Muscle of leg (tissue), 11 donors: ENCODE data around the gene DHRS4L2. TPM values are rescaled to one million over a fixed set of nuclear protein-coding genes. Genes with fewer than 3 reads are reported as not detected.
"Not testable (repeated sequence)": the region's sequence is repeated elsewhere in the genome, so short reads cannot be mapped to it uniquely, and the experiment has no call there.

Source experiments
- DNase-seq: peaks from one replicate; pipeline ENCODE4 v3.0.0; 2013
- H3K27ac ChIP-seq: one replicate; pipeline ENCODE4 v1.5.1; 2013; ENCODE audit warnings: mild to moderate bottlenecking, low read length, control low read depth
- H3K27me3 ChIP-seq: one replicate; pipeline ENCODE4 v1.6.1; 2013; ENCODE audit warnings: low read length; ENCODE audit not compliant: control insufficient read depth, insufficient read depth
- H3K36me3 ChIP-seq: one replicate; pipeline ENCODE4 v1.6.1; 2013; ENCODE audit warnings: low read length; ENCODE audit not compliant: control insufficient read depth, insufficient read depth
- H3K4me1 ChIP-seq: one replicate; pipeline ENCODE4 v1.6.1; 2013; ENCODE audit warnings: low read length; ENCODE audit not compliant: control insufficient read depth, insufficient read depth
- H3K4me3 ChIP-seq: one replicate; pipeline ENCODE4 v1.5.1; 2013; ENCODE audit warnings: low read length, control low read depth
- H3K9me3 ChIP-seq: replicated peaks from 2 replicates; pipeline ENCODE4 v1.6.1; 2013; ENCODE audit warnings: low read depth, low read length; ENCODE audit not compliant: control insufficient read depth
- WGBS: methylation state at CpG from one replicate; pipeline ENCODE4 v1.1.5; 2013; ENCODE audit warnings: missing lambda C conversion rate; ENCODE audit not compliant: insufficient coverage; 5-methylcytosine and 5-hydroxymethylcytosine counted together
- polyA plus RNA-seq, 8 donors: library from polyadenylated mRNA; unstranded; fragments of 120-200 nt; gene quantifications; one replicate each; pipeline versions ENCODE4 v1.2.1 to v1.2.3, GENCODE V29; 2013; ENCODE audit warnings: inconsistent platforms in 1 of 8, low replicate concordance in 1 of 8; ENCODE audit not compliant: insufficient read length in 8 of 8, insufficient read depth in 1 of 8
- total RNA-seq: library from RNA; stranded (reverse); fragments of 120-200 nt; gene quantifications from one replicate; pipeline ENCODE4 v1.2.4, GENCODE V29; 2013

The DHRS4L2 gene
- total and polyA plus RNA-seq, 9 donors = 8.8 to 16.3 (median 13.7) TPM

DNA sequence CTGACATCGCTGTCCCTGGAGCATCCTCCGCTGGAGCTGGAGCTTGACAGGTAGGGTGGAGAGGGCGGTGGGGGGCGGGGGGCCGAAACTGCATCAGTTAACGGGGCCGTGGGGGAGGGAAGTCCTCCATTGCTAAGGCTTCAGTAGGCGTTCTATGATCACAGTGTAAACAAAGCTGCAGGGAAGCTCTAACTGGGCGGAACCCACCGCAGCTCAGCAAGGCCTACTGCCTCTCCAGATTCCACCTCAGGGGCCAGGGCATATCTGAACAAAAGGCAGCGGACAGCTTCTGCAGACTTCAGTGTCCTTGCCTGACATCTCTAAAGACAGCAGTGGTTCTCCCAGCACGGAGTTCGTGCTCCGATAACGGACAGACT is 18.5 kb upstream of the DHRS4L2 start:
- H3K27me3 ChIP-seq, H3K4me1 ChIP-seq, H3K36me3 ChIP-seq, H3K27ac ChIP-seq, H3K4me3 ChIP-seq, DNase-seq, H3K9me3 ChIP-seq: not testable (repeated sequence)
- no CpG with 5 or more reads among the region's 15 CpGs for WGBS

- not testable (repeated sequence) for H3K36me3 ChIP-seq, H3K4me1 ChIP-seq, H3K9me3 ChIP-seq, H3K4me3 ChIP-seq, H3K27me3 ChIP-seq, DNase-seq, H3K27ac ChIP-seq
- WGBS = no CpG with 5 or more reads among the region's 8 CpGs
Measured at GRCh38 chr14:23973178-23973577, 15.6 kb upstream of the DHRS4L2 start.

- H3K27me3 ChIP-seq, H3K27ac ChIP-seq, H3K4me1 ChIP-seq, H3K4me3 ChIP-seq, H3K36me3 ChIP-seq, DNase-seq, H3K9me3 ChIP-seq: not testable (repeated sequence)
Measured at GRCh38 chr14:23974041-23974440, 14.7 kb upstream of the DHRS4L2 start.

DNA sequence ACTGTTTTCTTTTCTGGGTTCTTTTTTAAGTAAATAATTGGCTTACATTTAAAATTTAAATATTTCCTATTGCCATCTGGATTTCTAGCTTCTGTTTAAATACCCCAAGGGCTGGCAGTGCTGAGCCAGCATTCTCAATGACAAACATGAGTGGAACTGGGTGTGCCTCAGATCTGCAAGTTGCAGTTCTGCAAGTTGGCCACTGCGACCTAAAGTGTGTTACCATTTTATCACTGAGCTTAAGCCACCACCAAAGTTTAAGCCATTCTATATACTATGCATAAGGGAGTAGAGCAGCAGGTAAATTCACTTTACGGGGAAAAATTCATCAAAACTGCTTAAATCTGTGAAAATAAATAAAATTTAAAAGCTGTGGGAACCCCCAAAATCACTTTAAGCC is 11.5 kb upstream of the DHRS4L2 start:
- no CpG with 5 or more reads among the region's 2 CpGs for WGBS

GRCh38 chr14:23981951-23982813 is 6.5 kb upstream of the DHRS4L2 start:
- not testable (repeated sequence) for H3K4me3 ChIP-seq, H3K4me1 ChIP-seq, DNase-seq, H3K27ac ChIP-seq, H3K9me3 ChIP-seq, H3K27me3 ChIP-seq, H3K36me3 ChIP-seq
- WGBS = 100% methylated on average over 1 of the region's 10 CpGs

More for the DNA sequence above, 11.5 kb upstream of the DHRS4L2 start:
- H3K4me3 ChIP-seq, H3K36me3 ChIP-seq, H3K9me3 ChIP-seq, H3K4me1 ChIP-seq, H3K27me3 ChIP-seq, DNase-seq, H3K27ac ChIP-seq: not testable (repeated sequence)

DNA sequence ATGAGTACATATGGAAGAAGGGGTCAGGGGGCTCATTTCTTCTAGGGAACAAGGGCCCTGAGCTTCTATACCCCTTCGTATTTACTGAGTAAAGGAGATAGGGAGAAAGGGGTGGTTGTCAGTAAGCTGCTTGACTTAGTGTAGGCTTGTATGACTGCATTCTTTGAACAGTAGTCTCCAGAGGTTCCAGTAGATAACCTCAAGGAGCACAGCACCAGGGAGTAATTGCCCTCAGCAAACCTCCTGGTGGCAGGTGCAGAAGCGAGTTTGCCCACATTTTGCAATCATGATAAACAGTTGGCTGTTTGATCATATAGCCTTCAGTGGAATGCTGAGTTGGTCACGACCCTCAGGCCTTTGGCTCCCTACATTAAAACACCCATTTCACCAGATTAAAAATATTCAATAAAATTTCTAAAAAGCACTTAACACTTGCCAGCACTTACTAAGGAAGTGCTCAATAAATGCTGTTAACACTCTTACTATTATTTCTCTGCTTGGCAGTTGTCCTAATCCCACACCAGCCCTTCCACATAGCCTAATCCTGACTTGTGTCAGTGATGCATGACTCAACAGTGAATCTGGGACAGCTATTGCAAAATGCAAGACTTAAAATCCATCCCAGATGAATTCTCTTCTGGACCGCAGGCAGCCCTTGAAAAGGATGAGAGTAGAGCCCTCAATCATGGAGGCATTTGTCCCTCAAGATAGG is 3.7 kb upstream of the DHRS4L2 start:
- Histone ChIP-seq H3K27me3 (no peaks in the 10 kb centered on the region), H3K36me3 (no peaks in the 10 kb centered on the region), H3K4me1 (peaks cover 21% of the 10 kb centered on the region), H3K9me3 (no peaks in the 10 kb centered on the region), H3K27ac (no peak overlapping the region), H3K4me3 (no peak overlapping the region)
- WGBS = no CpG with 5 or more reads among the region's 4 CpGs
- DNase-seq = peak; percentile 48

GRCh38 chr14:23988223-23988606 is 514 bp upstream of the DHRS4L2 start:
- H3K4me3 ChIP-seq = peak overlapping the region; percentile 47
- not testable (repeated sequence) for DNase-seq, H3K36me3 ChIP-seq, H3K9me3 ChIP-seq, H3K27ac ChIP-seq, H3K27me3 ChIP-seq
- no CpG with 5 or more reads among the region's 6 CpGs for WGBS
- peaks cover 22% of the 10 kb centered on the region for H3K4me1 ChIP-seq

DNA sequence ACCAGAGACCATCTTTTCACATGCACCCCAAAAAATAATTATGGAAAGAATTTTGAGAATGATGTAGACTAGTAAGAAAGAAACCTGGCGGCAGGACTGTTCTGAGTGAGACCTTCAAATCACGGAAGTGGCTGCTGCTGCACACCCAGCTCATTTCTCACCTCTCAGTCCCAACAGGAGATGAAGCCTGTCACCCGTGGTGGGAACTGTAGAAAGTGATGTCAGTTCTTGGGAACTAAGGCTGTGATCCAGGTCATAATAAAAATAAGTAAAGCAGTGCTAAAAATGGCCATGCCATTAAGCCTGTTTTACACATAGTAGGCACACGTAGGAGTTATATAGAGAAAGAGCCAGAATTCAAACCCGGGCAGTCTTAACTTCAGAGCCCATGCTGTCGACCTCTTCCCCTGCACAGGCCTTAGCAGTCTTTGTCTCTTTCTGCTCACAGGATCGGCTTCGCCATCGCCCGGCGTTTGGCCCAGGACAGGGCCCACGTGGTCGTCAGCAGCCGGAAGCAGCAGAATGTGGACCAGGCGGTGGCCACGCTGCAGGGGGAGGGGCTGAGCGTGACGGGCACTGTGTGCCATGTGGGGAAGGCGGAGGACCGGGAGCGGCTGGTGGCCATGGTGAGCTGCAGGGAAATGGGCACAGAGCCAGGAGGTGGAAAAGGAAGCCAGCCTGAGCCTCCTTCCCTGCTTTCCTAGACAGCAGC is 1.2 kb downstream of the DHRS4L2 start:
- not testable (repeated sequence) for DNase-seq, H3K9me3 ChIP-seq, H3K36me3 ChIP-seq, H3K27ac ChIP-seq, H3K4me3 ChIP-seq, H3K27me3 ChIP-seq
- peaks cover 22% of the 10 kb centered on the region for H3K4me1 ChIP-seq
- WGBS = 85% methylated on average over 2 of the region's 21 CpGs

DNA sequence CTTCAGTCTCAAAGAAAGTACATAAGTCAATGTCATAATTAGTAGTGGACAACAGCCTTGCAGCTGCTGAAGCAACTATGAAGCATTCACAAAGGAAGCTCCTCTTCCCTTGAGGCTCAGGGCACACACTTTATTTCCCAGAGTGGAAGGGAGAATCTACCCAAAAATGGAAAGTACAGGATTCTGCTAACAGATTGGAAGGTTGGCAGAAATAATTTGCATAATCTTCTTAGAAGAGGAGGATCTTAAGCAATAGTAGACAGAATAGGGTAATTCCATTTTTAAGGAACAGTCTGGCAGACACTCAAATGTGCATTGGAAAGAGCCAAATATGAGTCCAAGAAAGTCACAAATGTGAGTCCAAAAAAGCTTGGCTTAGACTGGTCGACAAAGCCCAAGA is 2.2 kb downstream of the DHRS4L2 start:
- not testable (repeated sequence) for H3K9me3 ChIP-seq, DNase-seq, H3K36me3 ChIP-seq, H3K4me3 ChIP-seq, H3K27ac ChIP-seq, H3K27me3 ChIP-seq
- H3K4me1 ChIP-seq = peaks cover 22% of the 10 kb centered on the region
- WGBS = no CpG with 5 or more reads among the region's 1 CpG

GRCh38 chr14:23993042-23993441 is 4.3 kb downstream of the DHRS4L2 start:
- H3K27ac ChIP-seq, H3K27me3 ChIP-seq: not testable (repeated sequence)
- WGBS = no CpG with 5 or more reads among the region's 3 CpGs

More at GRCh38 chr14:23993042-23993441, 4.3 kb downstream of the DHRS4L2 start:
- not testable (repeated sequence) for H3K36me3 ChIP-seq, H3K4me3 ChIP-seq, H3K9me3 ChIP-seq, DNase-seq
- peaks cover 15% of the 10 kb centered on the region for H3K4me1 ChIP-seq
